Measurements from ENCODE around the gene MON2.

DNA sequence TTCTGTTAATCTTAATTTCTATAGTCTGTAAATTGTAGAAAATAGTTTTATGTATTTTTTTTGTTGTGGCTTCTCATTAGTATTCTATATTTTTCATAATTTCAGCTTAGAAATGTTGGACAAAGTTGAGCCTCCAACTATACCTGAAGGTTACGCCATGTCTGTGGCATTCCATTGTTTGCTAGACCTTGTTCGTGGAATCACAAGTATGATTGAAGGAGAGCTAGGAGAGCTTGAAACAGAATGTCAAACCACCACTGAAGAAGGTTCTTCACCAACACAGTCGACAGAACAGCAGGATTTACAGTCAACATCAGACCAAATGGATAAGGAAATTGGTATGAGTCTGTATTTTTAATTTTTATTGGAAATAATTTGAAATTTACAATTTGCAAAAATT lies 65.7 kb downstream of the MON2 start:
- TF ChIP-seq ZNF766 (CRISPR knock-in tag; IDR thresholded peaks at IDR 0.05; ENCODE audit: borderline replicate concordance) (no peak), KMT2A (CRISPR knock-in tag; IDR thresholded peaks at IDR 0.05) (no peak), TCF7L2 (IDR thresholded peaks at IDR 0.05; ENCODE audit: low read depth, low read length) (no peak), HOXA7 (CRISPR knock-in tag; IDR thresholded peaks at IDR 0.05) (no peak)
